Activated naive CD4-positive, alpha-beta T cell treated with anti-CD3 and anti-CD28 coated beads, Interleukin-2, amount 10 ng/mL, durations not matched to agents 7 days and 5 days (primary cell): ENCODE measurements around the gene BOD1L2.

Source experiments
- CTCF ChIA-PET: fragments of 350-600 bp; sonication (Branson Sonifier 250); formaldehyde crosslinking; loops from one replicate; lab custom pipeline; 2021; ENCODE audit warnings: antibody characterized with exemption; lab: Charles Lee
- DNase-seq: peaks from one replicate; pipeline ENCODE4 v3.0.0-alpha.2; 2020
- H3K27ac Mint-ChIP-seq: one replicate; pipeline ENCODE4 v1.8.0; 2021; ENCODE audit warnings: mild to moderate bottlenecking, moderate library complexity, mixed read lengths
- H3K27me3 Mint-ChIP-seq: one replicate; pipeline ENCODE4 v1.8.0; 2021; ENCODE audit warnings: mild to moderate bottlenecking, mixed read lengths
- H3K36me3 Mint-ChIP-seq: one replicate; pipeline ENCODE4 v1.8.0; 2021; ENCODE audit warnings: mixed read lengths
- H3K4me1 Mint-ChIP-seq: one replicate; pipeline ENCODE4 v1.8.0; 2021; ENCODE audit warnings: mixed read lengths
- H3K4me3 Mint-ChIP-seq: one replicate; pipeline ENCODE4 v1.8.0; 2021; ENCODE audit warnings: mild to moderate bottlenecking, moderate library complexity, mixed read lengths
- H3K9me3 Mint-ChIP-seq: one replicate; pipeline ENCODE4 v1.8.0; 2021; ENCODE audit warnings: mixed read lengths

BOD1L2 gene

DNA sequence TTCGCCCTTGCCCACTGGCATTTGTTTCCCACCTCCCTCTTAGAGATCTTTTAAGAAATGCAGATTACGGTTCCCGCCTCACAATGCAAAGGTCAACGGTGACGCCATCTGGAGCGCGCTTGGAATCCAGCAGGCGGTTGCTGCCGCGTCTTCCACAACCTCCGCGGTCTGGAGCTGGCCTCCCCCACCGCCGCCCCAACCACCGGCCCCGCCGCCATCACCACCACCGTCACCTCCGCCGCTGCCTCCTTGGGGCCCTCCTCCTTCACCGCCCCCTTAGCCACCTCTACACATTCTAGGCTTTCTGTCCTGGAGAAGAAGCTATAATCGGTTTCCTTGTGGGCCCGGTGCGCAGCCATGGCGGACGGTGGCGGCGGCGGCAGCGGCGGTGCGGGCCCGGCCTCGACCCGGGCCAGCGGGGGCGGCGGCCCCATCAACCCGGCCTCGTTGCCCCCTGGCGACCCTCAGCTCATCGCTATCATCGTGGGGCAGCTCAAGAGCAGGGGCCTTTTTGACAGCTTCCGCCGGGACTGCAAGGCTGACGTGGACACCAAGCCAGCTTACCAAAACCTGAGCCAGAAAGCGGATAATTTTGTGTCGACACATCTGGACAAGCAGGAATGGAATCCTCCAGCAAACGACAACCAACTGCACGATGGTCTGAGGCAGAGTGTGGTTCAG is at the start of gene BOD1L2:
Gene BOD1L2 (plus strand): TSS at position 132 of the 681 bp plus-strand sequence. CDS start 226 bp downstream, at position 358.
- Mint-ChIP-seq H3K9me3 (no peaks in the 10 kb centered on the region), H3K4me3 (no peak within 1 kb of the TSS), H3K36me3 (no peaks in the 10 kb centered on the region), H3K4me1 (no peaks in the 10 kb centered on the region), H3K27ac (no peak within 1 kb of the TSS), H3K27me3 (peaks cover 13% of the 10 kb centered on the region)
- DNase-seq: no peak
- CTCF ChIA-PET: no interaction called here

DNA sequence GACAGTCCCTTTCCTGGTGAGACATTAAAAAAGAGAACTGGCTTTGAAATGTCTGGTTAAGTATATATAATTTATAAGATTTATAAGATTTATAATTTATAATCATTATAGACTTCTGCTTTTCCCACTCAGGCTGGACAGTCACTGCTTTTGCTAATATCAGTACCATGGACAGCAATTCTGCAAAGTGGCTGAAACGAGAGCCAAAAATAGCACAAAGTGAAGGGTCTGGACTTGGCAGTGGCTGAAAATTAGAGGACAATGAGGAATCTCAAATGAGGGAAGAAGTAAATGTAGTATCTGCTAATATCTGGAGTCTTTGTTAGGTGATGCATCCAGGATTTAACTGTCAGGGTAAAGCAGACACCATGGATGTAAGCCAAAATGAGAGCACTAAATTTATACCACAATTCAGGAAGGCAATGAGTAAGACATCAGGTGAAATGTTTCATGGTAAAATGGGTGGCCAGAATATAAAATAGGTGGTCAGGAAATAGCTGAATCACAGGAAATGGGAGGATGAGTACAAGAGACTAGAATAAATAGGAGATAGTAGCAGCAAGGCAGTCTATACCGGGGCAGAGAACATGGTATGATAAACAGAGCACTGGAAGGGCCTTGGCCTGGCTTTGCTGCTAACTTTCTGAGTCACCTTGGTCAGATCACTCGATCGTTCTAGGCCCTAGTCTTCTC is 39.6 kb upstream of the BOD1L2 start:
- no peak for DNase-seq
- CTCF ChIA-PET: interaction anchor here (0.6 kb wide), 1 partner anchor 411 kb away, joined by 4 read pairs; no protein-coding TSS in a partner anchor

DNA sequence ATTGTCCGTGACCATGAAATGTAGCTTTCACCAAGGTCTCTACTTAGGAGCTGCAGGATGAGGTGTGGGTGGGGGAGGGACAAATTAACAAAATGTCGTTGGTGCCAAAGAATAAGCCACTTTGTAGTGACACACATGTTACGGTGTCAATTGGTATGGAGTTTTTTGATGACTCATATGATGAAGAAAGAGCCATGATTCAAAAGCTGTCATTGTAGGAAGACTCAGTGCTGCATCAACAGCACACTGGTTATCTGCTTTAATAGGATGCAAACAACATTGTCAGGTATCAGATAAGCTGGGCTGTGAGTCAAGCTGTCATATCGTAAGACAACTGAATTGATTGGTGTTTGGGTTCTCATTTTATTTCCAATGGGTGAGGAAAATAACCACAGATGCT is 36.6 kb upstream of the BOD1L2 start:
- Mint-ChIP-seq H3K4me1 (no peaks in the 10 kb centered on the region), H3K4me3 (no peak overlapping the region), H3K27me3 (no peaks in the 10 kb centered on the region), H3K36me3 (no peaks in the 10 kb centered on the region), H3K9me3 (no peaks in the 10 kb centered on the region), H3K27ac (no peak overlapping the region)
- no peak for DNase-seq
- CTCF ChIA-PET: no interaction called here

More for the DNA sequence above, 39.6 kb upstream of the BOD1L2 start:
- Mint-ChIP-seq H3K27ac (no peak overlapping the region), H3K4me1 (no peaks in the 10 kb centered on the region), H3K36me3 (no peaks in the 10 kb centered on the region), H3K4me3 (no peak overlapping the region), H3K27me3 (no peaks in the 10 kb centered on the region), H3K9me3 (no peaks in the 10 kb centered on the region)

DNA sequence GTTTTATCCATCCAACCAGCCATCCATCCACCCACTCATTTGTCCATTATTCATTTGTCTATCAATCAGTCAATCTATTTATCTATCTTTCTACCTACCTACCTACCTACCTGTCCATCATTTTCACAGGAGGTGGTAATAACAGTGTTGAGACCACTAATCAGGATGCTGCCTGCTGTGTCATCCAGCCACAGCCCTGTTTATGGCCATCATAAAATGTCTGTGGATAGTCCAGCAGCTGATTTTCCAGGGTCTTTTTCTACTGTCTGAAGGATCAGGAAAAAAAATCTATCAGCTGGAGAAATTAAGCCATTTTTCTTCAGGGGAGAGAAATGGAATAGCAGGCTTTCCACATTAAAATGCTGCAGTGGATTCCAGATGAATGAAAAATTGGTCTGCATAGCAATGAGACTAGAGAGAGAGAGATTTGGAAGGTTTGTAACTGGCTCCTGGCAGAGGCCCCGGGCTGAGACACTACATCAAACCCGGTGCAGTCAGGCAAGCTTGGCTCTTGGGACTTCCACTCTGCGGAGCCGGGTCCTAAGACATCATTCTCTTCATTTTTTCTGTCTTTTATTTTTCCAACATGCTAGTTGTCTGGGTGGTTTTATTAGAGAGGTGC is 33.0 kb upstream of the BOD1L2 start:
- H3K4me1 Mint-ChIP-seq: no peaks in the 10 kb centered on the region
- CTCF ChIA-PET: no interaction called here
- no peak for DNase-seq
- H3K4me3 Mint-ChIP-seq: no peak overlapping the region
- no peaks in the 10 kb centered on the region for H3K36me3 Mint-ChIP-seq
- H3K27ac Mint-ChIP-seq: no peak overlapping the region
- H3K9me3 Mint-ChIP-seq: no peaks in the 10 kb centered on the region
- H3K27me3 Mint-ChIP-seq: peaks cover 8% of the 10 kb centered on the region

DNA sequence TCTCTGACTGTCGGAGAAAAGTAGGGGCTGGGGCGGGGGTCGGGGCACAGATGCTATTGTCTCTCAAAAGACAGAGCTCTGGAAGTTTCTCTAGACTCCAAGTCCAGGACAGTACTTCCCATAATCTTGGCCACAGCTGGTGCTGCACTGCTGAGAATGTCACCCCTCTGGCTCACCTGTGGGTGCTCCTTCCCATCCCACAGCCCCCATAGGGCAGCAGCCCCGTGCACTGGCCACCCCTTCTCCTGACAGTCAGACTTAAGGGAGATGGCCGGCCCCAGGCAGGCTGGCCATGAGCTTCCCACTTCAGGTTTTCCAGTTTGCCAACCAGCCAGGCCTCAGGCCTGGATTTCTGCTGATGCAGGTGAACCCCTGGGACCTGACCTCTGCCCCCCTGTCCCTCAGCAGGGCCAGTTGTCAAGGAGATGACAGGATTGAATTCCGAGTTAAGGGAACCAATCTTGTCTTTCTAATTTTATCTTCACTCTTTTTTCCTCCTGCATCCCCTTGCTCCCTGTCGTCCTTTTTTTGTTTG is 30.2 kb upstream of the BOD1L2 start:
- Mint-ChIP-seq H3K9me3 (no peaks in the 10 kb centered on the region), H3K36me3 (no peaks in the 10 kb centered on the region), H3K4me1 (no peaks in the 10 kb centered on the region), H3K27ac (no peak overlapping the region), H3K27me3 (peaks cover 20% of the 10 kb centered on the region), H3K4me3 (no peak overlapping the region)
- DNase-seq: no peak
- CTCF ChIA-PET: no interaction called here

DNA sequence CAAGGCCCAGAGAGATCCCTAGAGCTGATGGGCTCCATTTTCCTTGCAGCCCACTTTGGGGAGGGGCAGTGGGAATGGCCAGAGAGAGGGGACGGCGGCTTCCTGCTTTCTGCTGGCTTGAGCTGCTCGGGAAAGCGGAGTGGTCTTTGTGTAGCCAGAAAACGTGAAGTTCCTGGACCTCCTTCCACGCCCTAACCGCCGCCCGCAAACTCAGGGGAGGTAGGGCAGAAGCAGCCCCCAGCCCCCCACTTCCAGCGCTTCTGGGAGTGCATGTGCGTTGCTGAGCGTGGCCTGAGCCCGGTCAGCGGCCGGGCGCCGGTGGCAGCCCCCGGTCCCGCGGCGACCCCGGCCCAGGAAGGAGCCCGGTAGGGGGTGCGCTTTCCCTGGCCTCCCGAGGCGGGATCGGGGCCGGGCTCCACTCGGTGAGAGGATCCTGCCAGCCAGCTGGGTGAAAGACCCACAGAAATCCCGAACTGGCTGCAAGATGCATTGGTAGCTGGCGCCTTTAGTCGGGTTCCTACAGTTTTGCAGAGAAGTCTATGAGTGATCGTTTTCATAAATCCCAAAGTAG is 25.3 kb upstream of the BOD1L2 start:
- no peak for DNase-seq
- peaks cover 30% of the 10 kb centered on the region for H3K27me3 Mint-ChIP-seq
- no peaks in the 10 kb centered on the region for H3K9me3 Mint-ChIP-seq
- no peaks in the 10 kb centered on the region for H3K4me1 Mint-ChIP-seq
- CTCF ChIA-PET: no interaction called here
- H3K36me3 Mint-ChIP-seq: no peaks in the 10 kb centered on the region
- no peak overlapping the region for H3K27ac Mint-ChIP-seq
- H3K4me3 Mint-ChIP-seq: no peak overlapping the region

DNA sequence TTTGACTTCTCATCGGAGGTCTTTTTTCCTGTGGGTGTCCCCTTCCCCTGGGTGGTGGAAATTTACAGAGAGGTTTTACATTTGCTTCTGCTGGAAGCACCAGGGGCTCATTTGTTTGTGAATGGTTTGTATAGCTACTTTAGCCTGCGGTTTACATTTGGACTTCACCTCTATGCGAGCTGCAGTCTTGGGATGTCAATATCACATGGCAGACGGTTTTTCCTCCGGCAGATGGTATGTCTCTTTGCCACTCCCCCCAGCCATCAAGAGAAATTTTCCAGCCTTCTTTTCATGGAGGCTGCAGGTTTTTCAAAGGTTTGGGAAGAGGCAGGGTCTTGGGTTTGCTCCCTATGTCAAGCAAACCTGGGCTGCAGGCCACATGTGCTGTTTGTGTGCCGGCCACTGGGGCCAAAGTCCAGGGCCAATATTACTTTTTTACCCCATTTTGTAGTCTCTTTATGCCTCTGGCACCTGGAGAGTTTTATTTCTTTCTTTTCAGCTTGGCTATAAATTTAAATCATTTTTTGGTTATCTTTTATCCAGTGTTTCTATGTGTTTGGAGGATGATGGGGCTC is 23.9 kb upstream of the BOD1L2 start:
- CTCF ChIA-PET: no interaction called here
- peaks cover 34% of the 10 kb centered on the region for H3K27me3 Mint-ChIP-seq
- H3K36me3 Mint-ChIP-seq: no peaks in the 10 kb centered on the region
- H3K4me1 Mint-ChIP-seq: no peaks in the 10 kb centered on the region
- no peaks in the 10 kb centered on the region for H3K9me3 Mint-ChIP-seq
- DNase-seq: no peak
- H3K4me3 Mint-ChIP-seq: no peak overlapping the region
- H3K27ac Mint-ChIP-seq: no peak overlapping the region

DNA sequence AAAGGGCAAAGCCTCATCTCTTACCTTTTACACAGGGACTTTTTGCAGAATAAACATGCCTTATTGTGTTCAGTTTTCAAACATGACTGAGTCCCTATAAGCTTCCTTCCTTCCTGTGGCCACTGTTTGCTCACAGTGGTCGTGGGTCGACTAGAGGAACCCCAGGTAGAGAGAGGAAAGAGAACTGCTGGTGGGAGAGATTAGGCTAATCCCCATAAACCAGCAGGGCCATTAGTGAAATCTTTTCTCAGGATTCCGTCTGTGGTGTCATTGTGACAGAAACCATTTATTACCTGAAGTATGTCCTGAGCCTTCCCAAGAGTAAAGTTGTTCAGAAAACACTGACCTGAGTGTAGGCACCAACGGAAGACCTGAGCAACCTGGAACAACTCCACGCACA is 21.3 kb upstream of the BOD1L2 start:
- H3K4me1 Mint-ChIP-seq: no peaks in the 10 kb centered on the region
- H3K36me3 Mint-ChIP-seq: no peaks in the 10 kb centered on the region
- H3K9me3 Mint-ChIP-seq: no peaks in the 10 kb centered on the region
- H3K27ac Mint-ChIP-seq: no peak overlapping the region
- CTCF ChIA-PET: no interaction called here
- no peak overlapping the region for H3K4me3 Mint-ChIP-seq
- peaks cover 33% of the 10 kb centered on the region for H3K27me3 Mint-ChIP-seq
- DNase-seq: no peak

DNA sequence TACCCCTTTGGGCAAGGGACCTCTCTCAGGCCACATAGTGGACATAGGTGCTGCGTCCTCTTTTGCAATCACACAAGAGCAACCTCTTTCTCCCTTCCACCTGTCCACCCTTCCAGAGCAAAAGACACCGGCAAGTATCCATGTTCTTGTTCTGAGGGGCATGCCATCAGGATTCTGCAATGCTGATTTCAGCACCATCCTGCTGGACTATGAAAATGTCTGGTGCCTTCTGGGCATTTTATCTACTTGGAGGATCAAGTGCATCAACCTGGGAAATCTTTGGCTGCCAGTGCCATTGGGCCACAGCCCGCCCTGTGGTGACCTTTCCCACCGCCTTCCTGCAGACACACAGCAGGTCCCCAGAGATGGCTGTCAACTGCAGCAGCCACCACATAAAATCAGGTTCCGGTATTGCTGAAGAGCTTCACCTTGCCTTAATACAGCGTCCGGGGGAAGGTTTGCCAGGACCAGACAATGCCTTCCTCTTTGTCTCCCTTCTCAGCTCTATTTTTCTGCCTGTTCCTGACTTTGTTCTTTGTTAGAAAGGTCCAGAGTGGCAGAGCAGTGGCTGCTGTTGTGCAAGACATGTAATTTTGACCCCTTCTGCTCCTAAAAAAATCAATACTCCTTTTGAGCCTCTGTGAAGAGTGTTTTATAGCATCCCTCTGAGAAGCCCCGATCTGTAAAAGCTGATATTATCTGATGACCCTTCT is 18.5 kb upstream of the BOD1L2 start:
- CTCF ChIA-PET: no interaction called here
- Mint-ChIP-seq H3K4me3 (no peak overlapping the region), H3K4me1 (no peaks in the 10 kb centered on the region), H3K27me3 (peaks cover 13% of the 10 kb centered on the region), H3K27ac (no peak overlapping the region), H3K9me3 (no peaks in the 10 kb centered on the region), H3K36me3 (no peaks in the 10 kb centered on the region)
- DNase-seq: no peak

DNA sequence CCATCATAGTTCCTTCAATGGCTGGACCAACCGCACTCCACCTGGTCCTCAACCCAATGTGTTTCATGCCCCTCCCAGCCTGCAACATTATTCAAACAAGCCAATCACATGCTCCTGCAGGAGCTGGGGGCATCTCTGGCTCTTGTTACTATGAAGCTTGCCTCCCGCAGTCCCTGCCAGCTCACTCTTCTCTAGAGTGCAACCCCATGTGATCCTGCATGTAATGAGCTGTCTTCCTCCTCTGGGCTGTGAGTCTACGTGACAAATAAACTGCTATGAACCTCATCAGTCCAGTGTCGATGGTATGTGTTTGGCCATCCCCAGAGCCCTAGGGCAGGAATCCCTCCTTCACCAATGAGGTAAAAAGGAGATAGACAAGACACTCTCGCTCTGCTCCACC is 15.8 kb upstream of the BOD1L2 start:
- Mint-ChIP-seq H3K4me1 (no peaks in the 10 kb centered on the region), H3K9me3 (no peaks in the 10 kb centered on the region), H3K4me3 (no peak overlapping the region), H3K27ac (no peak overlapping the region), H3K36me3 (no peaks in the 10 kb centered on the region), H3K27me3 (peaks cover 13% of the 10 kb centered on the region)
- DNase-seq: no peak
- CTCF ChIA-PET: no interaction called here

DNA sequence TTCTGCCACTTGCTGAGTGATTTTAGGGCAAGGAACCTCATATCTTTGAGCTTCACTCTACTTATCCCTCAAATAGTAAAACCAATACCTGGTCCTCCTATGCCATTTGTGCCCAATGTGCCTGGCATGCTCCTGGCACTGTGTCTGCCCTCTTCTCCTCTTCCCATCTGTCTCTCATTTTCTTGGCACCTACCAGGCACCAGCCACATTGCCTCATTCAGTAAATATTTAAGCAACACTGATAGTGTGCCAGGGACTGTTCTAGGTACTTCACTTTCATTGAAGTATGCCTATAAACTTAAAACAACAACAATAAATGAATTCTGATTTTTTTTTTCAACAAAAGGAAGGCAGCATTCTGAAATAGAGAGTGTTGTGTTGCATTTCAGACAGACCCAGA is 15.1 kb upstream of the BOD1L2 start:
- no peaks in the 10 kb centered on the region for H3K36me3 Mint-ChIP-seq
- no peaks in the 10 kb centered on the region for H3K9me3 Mint-ChIP-seq
- CTCF ChIA-PET: no interaction called here
- no peak overlapping the region for H3K4me3 Mint-ChIP-seq
- no peak overlapping the region for H3K27ac Mint-ChIP-seq
- H3K27me3 Mint-ChIP-seq: peaks cover 11% of the 10 kb centered on the region
- no peaks in the 10 kb centered on the region for H3K4me1 Mint-ChIP-seq
- no peak for DNase-seq

DNA sequence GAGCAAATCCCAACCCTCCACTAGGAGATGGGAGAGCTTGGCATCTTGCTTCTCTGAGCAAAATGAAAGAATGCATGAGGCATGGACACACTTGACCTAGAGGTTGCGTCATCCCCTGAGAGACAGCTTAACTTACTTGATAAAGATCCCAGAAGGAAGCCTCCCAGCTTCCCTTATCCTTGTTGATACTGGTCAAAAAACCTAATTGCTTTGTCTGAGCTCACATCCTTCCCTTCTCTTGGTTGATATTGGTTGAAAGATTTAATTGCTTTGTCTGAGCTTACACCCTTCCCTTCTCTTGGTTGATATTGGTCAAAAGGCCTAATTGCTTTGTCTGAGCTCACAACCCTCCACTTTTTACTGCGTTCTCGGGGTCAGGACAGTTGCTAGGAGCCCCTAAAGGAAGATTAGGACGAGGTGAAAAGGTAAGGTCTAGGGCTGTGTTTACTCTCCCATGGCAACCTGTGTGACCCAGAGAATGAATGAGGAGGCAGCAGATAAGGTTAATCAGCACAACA is 12.2 kb upstream of the BOD1L2 start:
- H3K9me3 Mint-ChIP-seq: peaks cover 3% of the 10 kb centered on the region
- CTCF ChIA-PET: no interaction called here

DNA sequence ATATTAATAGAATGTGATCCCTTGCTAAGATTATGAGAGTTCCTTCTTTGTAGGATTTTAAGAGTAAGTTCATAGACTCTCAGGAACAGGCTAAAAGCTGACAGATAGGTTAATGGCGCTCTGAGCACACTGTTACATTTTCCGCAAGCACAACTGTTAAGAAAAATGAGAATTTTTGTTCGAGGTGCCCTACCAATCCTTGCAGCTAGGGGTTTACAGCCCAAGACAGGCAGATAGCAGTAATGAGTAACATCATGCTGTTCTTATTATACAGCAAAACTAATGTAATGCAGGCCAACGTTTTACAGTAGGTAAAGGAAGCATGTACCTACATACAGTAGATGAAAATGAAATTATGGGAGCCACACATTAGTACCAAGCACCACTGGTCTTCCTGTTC is 11.2 kb upstream of the BOD1L2 start:
- no peak overlapping the region for H3K4me3 Mint-ChIP-seq
- H3K4me1 Mint-ChIP-seq: no peaks in the 10 kb centered on the region
- H3K36me3 Mint-ChIP-seq: no peaks in the 10 kb centered on the region
- CTCF ChIA-PET: no interaction called here
- peaks cover 9% of the 10 kb centered on the region for H3K27me3 Mint-ChIP-seq
- no peak overlapping the region for H3K27ac Mint-ChIP-seq
- H3K9me3 Mint-ChIP-seq: peaks cover 3% of the 10 kb centered on the region
- no peak for DNase-seq

More for the DNA sequence above, 12.2 kb upstream of the BOD1L2 start:
- Mint-ChIP-seq H3K4me1 (no peaks in the 10 kb centered on the region), H3K4me3 (no peak overlapping the region), H3K27ac (no peak overlapping the region), H3K36me3 (no peaks in the 10 kb centered on the region), H3K27me3 (peaks cover 9% of the 10 kb centered on the region)
- no peak for DNase-seq
